Glomerular visceral epithelial cell (primary cell): ENCODE measurements around the gene MAN1A2.

Experiments
- DNase-seq: peaks from one replicate; pipeline ENCODE4 v3.0.0-alpha.2; 2016; ENCODE audit errors: extremely low spot score

Gene MAN1A2

GRCh38 chr1:117359561-117360289 lies 7.5 kb upstream of the MAN1A2 start:
- no peak for DNase-seq

- no peak for DNase-seq
These were observed 4.3 kb upstream of the MAN1A2 start for GRCh38 chr1:117362986-117363385.

- no peak for DNase-seq
These were observed 3.6 kb upstream of the MAN1A2 start for GRCh38 chr1:117363571-117364048.

GRCh38 chr1:117364240-117364639 lies 3.0 kb upstream of the MAN1A2 start:
- no peak for DNase-seq

- DNase-seq, result no peak
These were observed 1.7 kb upstream of the MAN1A2 start for GRCh38 chr1:117365350-117366176.

GRCh38 chr1:117366177-117367045 lies 838 bp upstream of the MAN1A2 start:
- peak; percentile 83 for DNase-seq

- DNase-seq, result peak; percentile 17
These were observed 1.2 kb downstream of the MAN1A2 start for GRCh38 chr1:117368116-117369108.

- no peak for DNase-seq
These were observed 2.8 kb downstream of the MAN1A2 start for GRCh38 chr1:117370071-117370470.

GRCh38 chr1:117370509-117370908 lies 3.3 kb downstream of the MAN1A2 start:
- no peak for DNase-seq

GRCh38 chr1:117371441-117372151 lies 4.3 kb downstream of the MAN1A2 start:
- peak; percentile 24 for DNase-seq

GRCh38 chr1:117372863-117373412 lies 5.7 kb downstream of the MAN1A2 start:
- no peak for DNase-seq

- DNase-seq, result no peak
These were observed 6.7 kb downstream of the MAN1A2 start for GRCh38 chr1:117373932-117374331.

- DNase-seq, result no peak
These were observed 8.1 kb downstream of the MAN1A2 start for GRCh38 chr1:117375327-117375726.

- no peak for DNase-seq
These were observed 19.9 kb downstream of the MAN1A2 start for GRCh38 chr1:117387060-117387633.

GRCh38 chr1:117388328-117388727 lies 21.1 kb downstream of the MAN1A2 start:
- DNase-seq, result no peak

GRCh38 chr1:117389284-117389683 lies 22.0 kb downstream of the MAN1A2 start:
- peak; percentile 43 for DNase-seq

- no peak for DNase-seq
These were observed 22.5 kb downstream of the MAN1A2 start for GRCh38 chr1:117389779-117390178.

GRCh38 chr1:117392771-117393170 lies 25.5 kb downstream of the MAN1A2 start:
- DNase-seq, result no peak

- DNase-seq, result no peak
These were observed 28.8 kb downstream of the MAN1A2 start for GRCh38 chr1:117396074-117396473.
